Activated naive CD8-positive, alpha-beta T cell treated with anti-CD3 and anti-CD28 coated beads, Interleukin-2, amount 50 U/mL, for 24 hours (primary cell): Measurements from ENCODE around the gene GEMIN5.
"Not testable (repeated sequence)": the region's sequence is repeated elsewhere in the genome, so short reads cannot be mapped to it uniquely, and the experiment has no call there.

Experiments used
- ATAC-seq: fragments of 150-1000 bp; cut with Tn5 transposase; one replicate; pipeline ENCODE4 v1.10.0; 2021
- DNase-seq: peaks from one replicate; pipeline ENCODE4 v3.0.0; 2021
- H3K27ac Mint-ChIP-seq: one replicate; pipeline ENCODE4 v1.8.0; 2021; ENCODE audit warnings: mild to moderate bottlenecking, mixed read lengths
- H3K27me3 Mint-ChIP-seq: one replicate; pipeline ENCODE4 v1.8.0; 2021; ENCODE audit warnings: mixed read lengths
- H3K36me3 Mint-ChIP-seq: one replicate; pipeline ENCODE4 v1.8.0; 2021; ENCODE audit warnings: low read depth, mixed read lengths
- H3K4me1 Mint-ChIP-seq: one replicate; pipeline ENCODE4 v1.8.0; 2021; ENCODE audit warnings: mixed read lengths
- H3K4me3 Mint-ChIP-seq: one replicate; pipeline ENCODE4 v1.8.0; 2021; ENCODE audit warnings: mild to moderate bottlenecking, moderate library complexity, mixed read lengths
- H3K9me3 Mint-ChIP-seq: one replicate; pipeline ENCODE4 v1.8.0; 2021; ENCODE audit warnings: mixed read lengths

GEMIN5 gene

DNA sequence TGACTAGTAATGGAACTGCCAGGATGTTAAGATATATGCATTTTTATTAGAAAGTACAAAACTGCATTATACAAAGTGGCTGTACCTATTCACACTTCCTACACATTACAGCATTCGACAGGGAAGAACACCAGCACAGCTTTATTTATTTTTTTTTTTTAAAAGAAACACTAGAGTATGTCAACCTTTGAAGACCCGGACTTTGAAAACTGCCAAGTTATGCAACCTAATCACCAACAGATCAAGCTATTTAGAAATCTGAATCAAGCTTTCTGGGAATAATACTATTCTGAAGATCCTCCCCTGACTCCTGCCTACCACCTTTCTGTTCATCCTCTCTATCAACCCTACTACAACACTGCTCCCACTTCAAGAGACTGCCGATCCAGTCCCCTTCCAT is 4.5 kb downstream of the GEMIN5 start:
- Mint-ChIP-seq H3K4me3 (no peak overlapping the region), H3K36me3 (peaks cover 53% of the 10 kb centered on the region), H3K27me3 (no peaks in the 10 kb centered on the region), H3K27ac (peak overlapping the region; percentile 10), H3K9me3 (no peaks in the 10 kb centered on the region), H3K4me1 (peaks cover 29% of the 10 kb centered on the region)
- DNase-seq (no peak), ATAC-seq (no peak)

DNA sequence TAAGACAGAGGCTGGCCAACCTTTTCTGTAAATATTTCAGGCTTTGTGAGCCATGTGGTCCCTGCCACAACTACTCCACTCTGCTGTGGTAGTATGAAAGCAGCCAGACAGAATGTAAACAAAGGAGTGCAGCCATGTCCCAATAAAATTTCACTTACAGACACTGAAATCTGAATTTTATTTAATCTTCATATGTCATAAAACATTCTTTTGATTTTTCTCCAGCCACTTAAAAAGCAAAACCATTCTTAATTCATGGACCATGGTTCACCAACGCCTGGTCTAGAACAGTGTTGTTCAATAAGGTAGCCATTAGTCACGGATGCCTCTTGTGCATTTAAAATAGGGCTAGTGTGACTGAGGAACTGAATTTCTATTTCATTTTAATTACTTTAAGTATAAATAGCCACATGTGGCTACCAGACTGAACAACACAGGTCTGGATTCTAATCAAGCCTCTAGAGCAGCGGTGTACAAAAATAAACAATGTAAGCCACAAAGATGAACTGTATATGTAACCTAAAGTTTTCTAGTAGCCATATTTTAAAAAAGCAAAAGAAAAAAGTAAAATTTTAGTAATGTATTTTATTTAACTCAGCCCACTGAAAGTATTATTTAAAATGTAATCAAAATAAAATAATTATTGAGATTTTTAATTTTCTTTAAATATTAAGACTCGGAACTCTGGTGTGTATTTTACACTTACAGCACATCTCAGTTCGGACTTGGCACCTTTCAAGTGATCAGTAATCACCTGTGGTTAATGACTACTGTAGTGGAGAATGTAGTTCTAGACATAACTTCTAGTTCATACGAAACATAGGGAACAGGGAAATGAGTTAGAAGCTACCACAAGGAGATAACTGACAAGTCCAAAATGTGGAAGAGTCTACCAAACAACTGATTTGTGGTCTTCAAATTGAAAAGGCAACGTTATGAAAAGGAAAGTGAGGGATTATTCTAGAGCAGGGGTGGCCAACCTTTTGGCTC is 14.3 kb downstream of the GEMIN5 start:
- Mint-ChIP-seq H3K4me3 (no peak overlapping the region), H3K9me3 (no peaks in the 10 kb centered on the region), H3K27me3 (no peaks in the 10 kb centered on the region), H3K27ac (no peak overlapping the region), H3K36me3 (peaks cover 57% of the 10 kb centered on the region), H3K4me1 (no peaks in the 10 kb centered on the region)
- ATAC-seq: no peak
- DNase-seq: no peak

DNA sequence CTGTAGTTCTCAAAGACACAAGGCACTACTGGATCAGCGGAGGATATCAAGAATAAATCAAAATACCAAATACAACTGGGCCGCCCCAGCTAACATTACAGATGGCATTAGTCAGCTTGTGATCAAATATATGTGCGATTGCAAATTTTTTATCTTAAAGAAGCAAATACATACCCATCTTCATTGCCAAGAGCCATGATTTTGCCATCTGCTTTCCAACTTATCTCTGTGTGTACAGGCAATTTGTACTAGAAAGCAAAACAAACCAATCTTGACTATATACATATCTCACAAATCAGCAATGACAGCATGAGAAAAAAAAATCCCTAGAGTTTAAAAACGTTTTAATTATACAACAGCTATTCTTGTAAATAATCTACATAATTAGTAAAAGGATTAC is 20.3 kb downstream of the GEMIN5 start:
- Mint-ChIP-seq H3K4me3 (no peak overlapping the region), H3K27ac (no peak overlapping the region), H3K9me3 (no peaks in the 10 kb centered on the region), H3K36me3 (peaks cover 54% of the 10 kb centered on the region), H3K27me3 (no peaks in the 10 kb centered on the region), H3K4me1 (no peaks in the 10 kb centered on the region)
- DNase-seq: no peak
- ATAC-seq: no peak

DNA sequence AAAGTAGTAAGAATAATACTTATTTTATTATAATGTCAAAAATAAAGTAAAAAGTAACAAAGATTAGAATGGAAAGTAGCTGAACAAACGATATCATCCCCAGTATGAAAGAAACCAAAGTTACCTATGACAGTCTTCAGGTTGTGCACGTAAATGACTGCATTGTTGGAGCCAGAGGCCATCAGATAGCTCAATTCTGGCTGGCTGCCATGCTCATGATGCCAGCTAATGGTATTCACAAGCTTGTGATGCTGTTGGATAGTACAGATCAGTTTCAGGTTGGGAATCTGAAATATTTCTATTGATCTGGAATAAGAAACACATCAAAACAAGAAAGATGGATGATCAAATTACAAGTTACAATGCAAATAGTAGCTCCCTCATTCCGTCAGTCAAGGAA is 21.1 kb downstream of the GEMIN5 start:
- H3K9me3 Mint-ChIP-seq: no peaks in the 10 kb centered on the region
- no peaks in the 10 kb centered on the region for H3K4me1 Mint-ChIP-seq

DNA sequence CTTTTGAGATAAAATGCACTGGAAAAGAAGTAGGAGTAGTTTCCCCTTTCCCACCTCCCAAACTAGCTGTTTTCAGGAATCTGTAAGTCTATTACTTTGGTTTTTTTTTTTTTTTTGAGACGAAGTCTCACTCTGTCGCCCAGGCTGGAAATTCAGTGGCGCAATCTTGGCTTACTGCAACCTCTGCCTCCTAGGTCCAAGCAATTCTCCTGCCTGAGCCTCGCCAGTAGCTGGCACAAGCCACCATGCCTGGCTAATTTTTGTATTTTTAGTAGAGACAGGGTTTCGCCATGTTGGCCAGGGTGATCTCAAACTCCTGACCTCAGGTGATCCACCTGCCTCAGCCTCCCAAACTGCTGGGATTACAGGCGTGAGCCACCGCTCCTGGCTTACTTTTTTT is 32.4 kb downstream of the GEMIN5 start:
- not testable (repeated sequence) for ATAC-seq, H3K4me3 Mint-ChIP-seq, H3K27me3 Mint-ChIP-seq, DNase-seq, H3K27ac Mint-ChIP-seq, H3K9me3 Mint-ChIP-seq, H3K4me1 Mint-ChIP-seq
- peaks cover 62% of the 10 kb centered on the region for H3K36me3 Mint-ChIP-seq

More for the DNA sequence above, 21.1 kb downstream of the GEMIN5 start:
- Mint-ChIP-seq H3K36me3 (peaks cover 61% of the 10 kb centered on the region), H3K27me3 (no peaks in the 10 kb centered on the region), H3K4me3 (no peak overlapping the region), H3K27ac (no peak overlapping the region)
- ATAC-seq (no peak), DNase-seq (no peak)

DNA sequence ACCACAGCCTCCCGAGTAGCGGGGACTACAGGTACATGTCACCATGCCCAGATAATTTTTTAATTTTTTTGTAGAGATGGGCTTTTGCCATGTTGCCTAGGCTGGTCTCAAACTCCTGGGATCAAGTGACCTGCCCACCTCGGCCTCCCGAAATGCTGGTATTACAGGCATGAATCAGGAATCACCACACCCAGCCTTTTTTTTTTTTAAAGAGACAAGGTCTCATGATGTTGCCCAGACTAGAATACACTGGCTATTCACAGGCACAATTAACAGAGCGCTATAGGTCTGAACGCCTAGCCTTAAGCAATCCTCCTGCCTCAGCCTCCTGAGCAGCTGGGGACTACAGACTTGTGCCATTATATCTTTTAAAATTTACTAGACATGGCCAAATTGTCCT is 36.1 kb downstream of the GEMIN5 start:
- Mint-ChIP-seq H3K27me3 (no peaks in the 10 kb centered on the region), H3K36me3 (peaks cover 67% of the 10 kb centered on the region), H3K9me3 (no peaks in the 10 kb centered on the region), H3K4me3 (no peak overlapping the region), H3K27ac (no peak overlapping the region), H3K4me1 (no peaks in the 10 kb centered on the region)
- ATAC-seq: no peak
- DNase-seq: no peak

DNA sequence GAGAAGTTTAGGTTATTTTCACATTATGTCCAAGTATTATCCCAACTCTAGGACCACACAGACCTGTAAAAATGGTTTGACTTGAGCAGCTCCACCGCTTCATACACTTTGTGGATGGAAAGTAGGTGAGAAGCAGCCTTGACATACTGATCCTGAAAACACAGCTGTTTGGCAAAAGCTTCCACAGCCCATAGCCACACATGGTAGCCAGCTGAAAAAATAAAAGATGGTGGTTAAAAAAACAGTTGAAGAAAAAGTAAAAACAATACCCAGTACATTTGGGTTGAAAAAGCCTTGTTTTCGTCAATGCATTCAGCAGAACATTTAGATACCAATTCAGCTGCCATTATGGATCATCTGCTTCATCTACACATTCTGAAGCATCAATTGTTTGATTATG is 36.7 kb downstream of the GEMIN5 start:
- no peaks in the 10 kb centered on the region for H3K9me3 Mint-ChIP-seq
- no peak overlapping the region for H3K27ac Mint-ChIP-seq
- H3K4me1 Mint-ChIP-seq: no peaks in the 10 kb centered on the region
- ATAC-seq: no peak
- H3K27me3 Mint-ChIP-seq: no peaks in the 10 kb centered on the region
- peaks cover 67% of the 10 kb centered on the region for H3K36me3 Mint-ChIP-seq
- DNase-seq: no peak
- H3K4me3 Mint-ChIP-seq: no peak overlapping the region

DNA sequence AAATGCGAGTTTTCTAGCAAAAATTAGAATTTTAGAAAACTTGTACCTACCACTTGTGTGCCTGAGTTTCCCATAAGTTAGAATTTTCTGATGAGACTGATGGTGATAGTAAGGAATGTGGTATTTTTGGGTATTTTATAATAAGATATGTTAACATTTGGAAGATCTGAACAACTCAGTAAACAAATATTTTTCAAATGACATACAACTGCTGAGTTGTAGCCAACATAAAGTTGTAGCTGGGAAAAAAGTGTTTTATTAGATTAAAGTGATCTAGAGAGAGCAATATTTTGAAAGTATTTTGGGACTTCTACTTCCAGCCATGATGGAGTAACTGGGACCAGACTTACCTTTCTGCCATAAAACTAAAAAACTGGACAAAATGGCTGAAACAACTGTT is 37.9 kb downstream of the GEMIN5 start:
- DNase-seq (no peak), ATAC-seq (no peak)
- Mint-ChIP-seq H3K9me3 (no peaks in the 10 kb centered on the region), H3K27me3 (no peaks in the 10 kb centered on the region), H3K36me3 (peaks cover 77% of the 10 kb centered on the region), H3K27ac (no peak overlapping the region), H3K4me3 (no peak overlapping the region), H3K4me1 (no peaks in the 10 kb centered on the region)

DNA sequence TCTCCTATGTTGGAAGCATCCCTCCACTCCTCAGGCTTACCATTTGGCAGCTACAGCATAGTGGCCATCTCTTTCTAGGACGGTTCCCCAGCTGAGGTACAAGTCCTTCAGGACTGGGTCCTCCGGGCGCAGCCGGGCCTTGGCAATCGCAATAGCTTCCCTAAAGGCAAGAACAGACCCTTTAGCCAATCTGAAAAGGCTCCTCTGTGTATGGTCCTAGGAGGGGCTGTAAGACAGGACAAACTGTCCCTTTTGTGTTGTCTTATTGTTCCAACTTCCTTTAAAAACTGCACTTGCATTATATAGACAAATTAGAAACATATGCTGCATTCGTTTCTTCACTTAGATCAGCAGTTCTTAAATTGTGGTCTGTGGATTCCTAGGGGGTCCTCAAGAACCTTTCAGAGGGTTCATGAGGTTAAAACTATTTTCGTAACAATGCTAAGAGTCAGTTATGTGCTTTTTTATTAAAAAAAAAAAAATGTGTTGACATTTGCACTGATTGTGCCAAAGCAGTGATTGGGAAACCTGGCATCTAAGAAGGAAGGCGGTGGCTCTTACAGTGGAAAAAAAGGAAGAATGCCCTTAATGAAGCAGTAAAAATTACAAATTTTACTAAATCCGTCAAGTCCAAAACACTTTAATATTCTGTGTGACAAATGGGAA is 38.7 kb downstream of the GEMIN5 start:
- Mint-ChIP-seq H3K27ac (no peak overlapping the region), H3K36me3 (peaks cover 75% of the 10 kb centered on the region)

DNA sequence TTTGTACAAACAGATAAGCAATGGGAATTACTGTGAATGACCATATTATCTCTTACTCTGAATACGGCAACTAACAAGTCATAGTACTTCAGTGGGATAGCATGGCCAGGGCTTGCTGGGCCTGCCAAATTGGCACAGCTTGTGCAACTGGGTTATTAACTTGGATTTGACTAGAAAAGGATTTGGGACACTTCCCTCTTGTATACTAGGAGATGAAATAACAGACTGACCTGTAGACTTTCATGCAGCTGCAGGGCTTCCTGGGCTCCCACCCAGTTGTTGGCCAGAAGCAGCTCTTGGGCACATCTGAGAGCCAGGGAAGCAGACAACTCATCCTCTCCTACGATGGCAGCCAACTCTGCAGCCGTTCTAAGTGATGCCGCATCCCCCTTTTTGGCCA is 39.8 kb downstream of the GEMIN5 start:
- DNase-seq (no peak), ATAC-seq (no peak)
- Mint-ChIP-seq H3K27me3 (no peaks in the 10 kb centered on the region), H3K36me3 (peaks cover 77% of the 10 kb centered on the region), H3K9me3 (no peaks in the 10 kb centered on the region), H3K4me1 (no peaks in the 10 kb centered on the region), H3K4me3 (no peak overlapping the region), H3K27ac (no peak overlapping the region)

More for the DNA sequence above, 38.7 kb downstream of the GEMIN5 start:
- H3K4me3 Mint-ChIP-seq: no peak overlapping the region
- no peaks in the 10 kb centered on the region for H3K9me3 Mint-ChIP-seq
- ATAC-seq (no peak), DNase-seq (no peak)
- H3K4me1 Mint-ChIP-seq: no peaks in the 10 kb centered on the region
- no peaks in the 10 kb centered on the region for H3K27me3 Mint-ChIP-seq

DNA sequence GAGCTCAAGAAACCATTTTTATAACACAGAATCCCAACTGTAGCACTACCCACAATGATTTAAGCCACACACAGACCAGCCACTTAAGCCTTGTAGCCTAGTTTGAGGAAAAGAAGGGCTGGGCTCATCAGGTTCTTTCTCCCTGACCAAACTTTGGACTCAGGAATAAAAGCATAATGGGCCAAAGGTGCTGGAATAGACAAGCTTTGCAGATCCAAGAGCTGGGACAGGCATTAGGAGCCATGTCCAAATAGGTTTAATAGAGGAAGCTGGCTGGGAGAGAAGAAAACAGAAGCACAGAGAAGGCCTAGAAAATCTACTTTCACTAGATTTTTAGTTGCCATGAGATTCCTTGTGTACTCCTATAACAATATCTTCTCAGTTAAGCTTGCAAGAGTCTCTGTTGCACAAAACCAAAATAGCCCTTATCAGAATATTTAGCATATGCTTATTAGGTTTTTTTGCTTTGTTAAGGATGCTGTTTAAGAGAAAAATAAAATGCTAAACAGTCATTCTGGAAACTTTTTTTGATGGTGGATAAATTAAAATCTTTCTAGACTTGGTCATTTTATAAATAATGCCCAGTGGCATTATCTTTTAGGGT is 41.3 kb downstream of the GEMIN5 start:
- Mint-ChIP-seq H3K36me3 (peaks cover 71% of the 10 kb centered on the region), H3K27me3 (no peaks in the 10 kb centered on the region), H3K4me1 (no peaks in the 10 kb centered on the region), H3K27ac (no peak overlapping the region), H3K4me3 (no peak overlapping the region), H3K9me3 (no peaks in the 10 kb centered on the region)
- DNase-seq: no peak
- no peak for ATAC-seq

DNA sequence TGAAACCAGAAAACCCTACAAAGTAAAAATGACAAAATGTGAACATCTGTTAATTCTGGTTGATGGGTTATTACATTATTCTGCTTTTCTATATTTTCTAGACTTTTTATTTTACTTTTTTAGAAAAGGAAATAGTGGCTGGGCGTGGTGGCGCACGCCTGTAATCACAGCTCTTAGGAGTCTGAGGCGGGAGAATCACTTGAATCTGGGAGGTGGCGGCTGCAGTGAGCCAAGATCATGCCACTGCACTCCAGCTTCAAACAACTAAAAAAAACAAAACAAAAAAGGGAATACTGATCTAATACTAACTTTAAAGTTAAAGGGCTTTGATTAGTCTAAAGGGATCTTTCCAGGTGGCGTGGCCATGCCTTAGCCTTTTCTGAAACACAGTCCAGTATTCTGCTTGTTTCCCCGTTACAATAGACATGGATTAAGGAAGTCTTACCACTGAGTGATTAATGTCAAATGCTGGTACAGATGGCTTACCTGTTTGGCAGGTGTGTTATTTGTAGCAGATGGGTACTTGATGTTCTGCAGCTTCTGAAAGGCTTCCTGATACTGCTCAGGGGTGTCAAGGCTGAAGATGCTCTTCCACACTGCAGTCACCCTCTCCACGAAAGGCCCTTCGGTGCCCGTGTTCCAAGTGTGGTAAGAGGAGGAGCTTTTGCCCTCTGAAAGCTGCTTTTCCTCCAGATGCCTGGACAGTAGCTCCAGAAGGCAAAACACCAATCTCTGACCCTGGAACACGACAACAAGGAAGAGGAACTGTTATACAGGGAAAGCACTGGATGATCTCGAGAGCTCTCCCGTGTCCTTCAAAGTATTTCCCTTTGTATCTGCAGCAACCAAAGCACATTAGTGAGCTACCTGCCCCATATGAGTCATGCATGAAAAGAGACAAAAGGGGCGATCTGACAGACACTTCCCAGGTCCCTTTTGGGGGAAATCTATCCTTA is 42.1 kb downstream of the GEMIN5 start:
- ATAC-seq (no peak), DNase-seq (no peak)
- Mint-ChIP-seq H3K36me3 (peaks cover 75% of the 10 kb centered on the region), H3K4me3 (no peak overlapping the region), H3K27ac (no peak overlapping the region), H3K4me1 (no peaks in the 10 kb centered on the region), H3K9me3 (no peaks in the 10 kb centered on the region), H3K27me3 (no peaks in the 10 kb centered on the region)

DNA sequence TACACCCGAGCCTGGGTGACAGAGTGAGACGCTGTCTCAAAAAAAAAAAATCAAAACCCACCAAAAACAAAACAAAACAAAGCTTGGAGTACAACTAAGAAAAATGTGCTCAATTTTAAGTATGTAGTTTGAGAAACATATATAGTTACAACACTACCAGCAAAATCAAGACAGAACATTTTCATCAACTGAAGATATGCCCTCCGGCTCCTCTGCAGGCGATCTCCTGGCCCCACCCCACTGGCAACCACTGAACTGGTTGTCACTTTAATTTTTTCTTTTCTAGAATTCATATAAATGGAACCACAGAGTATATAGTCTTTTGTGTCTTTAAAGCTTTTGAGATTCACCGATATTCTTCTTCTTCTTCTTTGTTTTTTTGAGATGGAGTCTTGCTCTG is 44.6 kb downstream of the GEMIN5 start:
- H3K27ac Mint-ChIP-seq: no peak overlapping the region
- H3K4me3 Mint-ChIP-seq: no peak overlapping the region
- peaks cover 71% of the 10 kb centered on the region for H3K36me3 Mint-ChIP-seq
- H3K9me3 Mint-ChIP-seq: peaks cover 6% of the 10 kb centered on the region
- DNase-seq (no peak), ATAC-seq (no peak)
- no peaks in the 10 kb centered on the region for H3K4me1 Mint-ChIP-seq
- H3K27me3 Mint-ChIP-seq: no peaks in the 10 kb centered on the region

DNA sequence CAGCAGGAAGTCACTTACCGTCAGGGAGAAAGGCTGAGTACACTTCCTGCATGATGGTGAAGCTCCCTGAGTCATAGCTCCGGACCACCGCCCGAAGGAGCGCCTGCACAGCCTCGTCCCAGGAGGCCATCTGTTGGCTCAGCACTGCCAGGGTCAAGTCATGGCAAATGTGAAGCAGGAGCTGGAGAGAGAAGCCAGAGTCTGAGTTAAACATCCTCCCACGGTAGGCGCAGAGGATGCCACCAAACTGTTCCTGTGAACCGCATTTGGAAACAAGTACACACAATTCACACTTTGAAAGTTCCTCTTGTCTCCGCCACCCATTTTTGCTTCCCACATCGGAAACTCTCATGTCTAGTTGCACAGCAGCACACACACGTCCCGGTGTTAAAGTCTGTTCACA is 45.6 kb downstream of the GEMIN5 start:
- DNase-seq (no peak), ATAC-seq (no peak)
- Mint-ChIP-seq H3K9me3 (peaks cover 14% of the 10 kb centered on the region), H3K27me3 (no peaks in the 10 kb centered on the region), H3K27ac (no peak overlapping the region), H3K36me3 (peaks cover 74% of the 10 kb centered on the region), H3K4me1 (no peaks in the 10 kb centered on the region), H3K4me3 (no peak overlapping the region)
